ENCODE measurements around the gene RMND1.

GRCh38 chr6:151442371-151442770 is 9.6 kb downstream of the RMND1 start:
- TF ChIP-seq EZH2phosphoT487 (IDR thresholded peaks at IDR 0.05; ENCODE audit: insufficient read depth, low read depth): no peak
- no peak for TF ChIP-seq EZH2 (IDR thresholded peaks at IDR 0.05; ENCODE audit: insufficient read depth, poor library complexity, severe bottlenecking)
